Endothelial cell of umbilical vein (primary cell): ENCODE results near the gene FSIP1.

Source experiments
- CTCF ChIP-seq, 2 donors: IDR thresholded peaks; 1 replicate in 1 of 2; 2 replicates in 1 of 2; pipeline ENCODE4 v1.5.1; 2011; ENCODE audit warnings: low read length in 2 of 2, mild to moderate bottlenecking in 2 of 2, moderate library complexity in 2 of 2, control low read depth in 1 of 2, inconsistent platforms in 1 of 2, low read depth in 1 of 2; ENCODE audit not compliant: insufficient read depth in 1 of 2; ENCODE audit errors: extremely low read depth in 1 of 2
- EZH2 ChIP-seq: IDR thresholded peaks from 2 replicates; pipeline ENCODE4 v1.6.1; 2012; ENCODE audit warnings: borderline replicate concordance, low read depth, mild to moderate bottlenecking, moderate library complexity, low read length, inconsistent platforms; ENCODE audit not compliant: severe bottlenecking
- GATA2 ChIP-seq: IDR thresholded peaks from 2 replicates; pipeline ENCODE4 v1.7.0; 2011; ENCODE audit warnings: low read depth, mild to moderate bottlenecking, moderate library complexity, mixed read lengths, low read length; ENCODE audit not compliant: insufficient read length, insufficient read depth
- MAX ChIP-seq: IDR thresholded peaks from 2 replicates; pipeline ENCODE4 v1.6.1; 2011; ENCODE audit not compliant: insufficient read depth, insufficient read length
- POLR2A ChIP-seq: IDR thresholded peaks from 2 replicates; pipeline ENCODE4 v1.6.1; 2012; ENCODE audit warnings: low read depth, mild to moderate bottlenecking, control low read depth, low read length
- POLR2AphosphoS5 ChIP-seq: IDR thresholded peaks from 2 replicates; pipeline ENCODE4 v1.6.1; 2012; ENCODE audit warnings: low read depth, mild to moderate bottlenecking, control low read depth, low read length, moderate library complexity; ENCODE audit not compliant: insufficient read depth

- TF ChIP-seq CTCF (IDR thresholded peaks at IDR 0.05; ENCODE audit: extremely low read depth in 1 of 2, insufficient read depth in 1 of 2, low read depth in 1 of 2, low read length in 2 of 2) (no peak), EZH2 (no peak), GATA2 (no peak), MAX (no peak), POLR2AphosphoS5 (no peak), POLR2A (no peak)
Observed at GRCh38 chr15:39794954-39795353, 12.3 kb upstream of the FSIP1 start.
